Endothelial cell (in vitro differentiated cells): ENCODE results near the gene LAMTOR2. TPM values are rescaled to one million over a fixed set of nuclear protein-coding genes. Genes with fewer than 3 reads are reported as not detected.

Experiments used
- DNase-seq: peaks from one replicate; pipeline ENCODE4 v3.0.0; 2021; ENCODE audit warnings: low spot score
- H3K27ac Mint-ChIP-seq: one replicate; pipeline ENCODE4 v1.8.0; 2021; ENCODE audit warnings: mixed read lengths, inconsistent platforms; ENCODE audit not compliant: unreplicated experiment
- H3K27me3 Mint-ChIP-seq: one replicate; pipeline ENCODE4 v1.8.0; 2021; ENCODE audit warnings: mild to moderate bottlenecking, moderate library complexity, mixed read lengths, inconsistent platforms; ENCODE audit not compliant: unreplicated experiment
- H3K36me3 Mint-ChIP-seq: one replicate; pipeline ENCODE4 v1.8.0; 2021; ENCODE audit warnings: mild to moderate bottlenecking, low read depth, mixed read lengths, inconsistent platforms; ENCODE audit not compliant: unreplicated experiment
- H3K4me1 Mint-ChIP-seq: one replicate; pipeline ENCODE4 v1.8.0; 2021; ENCODE audit warnings: mild to moderate bottlenecking, mixed read lengths, inconsistent platforms; ENCODE audit not compliant: unreplicated experiment
- H3K4me3 Mint-ChIP-seq: one replicate; pipeline ENCODE4 v1.8.0; 2021; ENCODE audit warnings: mild to moderate bottlenecking, mixed read lengths, inconsistent platforms; ENCODE audit not compliant: unreplicated experiment
- H3K9me3 Mint-ChIP-seq: one replicate; pipeline ENCODE4 v1.8.0; 2021; ENCODE audit warnings: mixed read lengths, inconsistent platforms; ENCODE audit not compliant: unreplicated experiment
- total RNA-seq: library from RNA; stranded (reverse); fragmentation: NEBNext Ultra II Directional; extraction: Animal tissue kit (Norgen Biotek cat#: 25700); gene quantifications from one replicate; pipeline ENCODE4 v1.2.1, GENCODE V29; 2021; ENCODE audit not compliant: unreplicated experiment
- TF ChIP-seq, protein P1 (sequence below): fragments of 200-600 bp; sonication (generic); IDR thresholded peaks from one replicate; pipeline ENCODE4 v1.5.0; 2021; ENCODE audit warnings: antibody characterized with exemption; ENCODE audit not compliant: unreplicated experiment

LAMTOR2 gene
- total RNA-seq, 1 donor from 2014 or later = 82.4 TPM

DNA sequence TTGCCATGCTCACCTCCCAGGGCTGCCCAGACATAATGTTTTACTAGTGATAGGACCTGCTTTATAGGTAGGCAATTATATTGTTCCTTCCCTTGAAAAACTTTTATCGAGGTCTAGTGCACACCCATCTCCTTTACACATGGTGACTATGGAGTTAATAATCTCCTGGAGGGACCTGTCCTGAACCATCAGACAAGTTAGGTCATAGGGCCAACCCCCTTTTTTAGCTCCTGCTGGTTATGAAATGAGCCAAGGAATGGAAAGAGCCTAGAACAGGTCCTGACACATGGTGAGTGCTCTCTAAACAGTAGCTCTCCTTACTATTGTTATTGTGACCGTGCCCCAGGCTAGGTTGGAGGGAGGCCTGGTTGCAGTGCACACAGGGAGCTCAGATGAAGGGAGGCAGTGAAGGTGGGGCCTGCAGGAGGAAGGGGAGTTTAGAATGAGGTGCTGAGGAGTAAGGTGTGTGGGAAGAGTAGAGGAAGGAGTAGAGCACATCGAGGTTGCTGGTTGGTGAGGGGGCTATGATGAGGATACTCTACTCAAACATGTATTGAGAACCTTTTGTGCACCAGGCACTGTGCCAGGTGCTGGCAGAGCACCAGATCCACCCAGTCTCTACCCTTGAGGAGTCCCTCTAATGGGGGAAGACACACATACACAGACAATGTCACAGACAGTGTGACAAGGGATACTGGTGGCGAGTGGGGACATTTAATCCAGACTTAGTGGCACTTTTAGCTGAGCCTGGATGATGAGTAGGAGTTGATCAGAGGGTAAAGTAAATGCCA is 45.8 kb downstream of the LAMTOR2 start:
- H3K4me1 Mint-ChIP-seq = peaks cover 72% of the 10 kb centered on the region
- H3K9me3 Mint-ChIP-seq = no peaks in the 10 kb centered on the region
- TF ChIP-seq, protein P1, sequence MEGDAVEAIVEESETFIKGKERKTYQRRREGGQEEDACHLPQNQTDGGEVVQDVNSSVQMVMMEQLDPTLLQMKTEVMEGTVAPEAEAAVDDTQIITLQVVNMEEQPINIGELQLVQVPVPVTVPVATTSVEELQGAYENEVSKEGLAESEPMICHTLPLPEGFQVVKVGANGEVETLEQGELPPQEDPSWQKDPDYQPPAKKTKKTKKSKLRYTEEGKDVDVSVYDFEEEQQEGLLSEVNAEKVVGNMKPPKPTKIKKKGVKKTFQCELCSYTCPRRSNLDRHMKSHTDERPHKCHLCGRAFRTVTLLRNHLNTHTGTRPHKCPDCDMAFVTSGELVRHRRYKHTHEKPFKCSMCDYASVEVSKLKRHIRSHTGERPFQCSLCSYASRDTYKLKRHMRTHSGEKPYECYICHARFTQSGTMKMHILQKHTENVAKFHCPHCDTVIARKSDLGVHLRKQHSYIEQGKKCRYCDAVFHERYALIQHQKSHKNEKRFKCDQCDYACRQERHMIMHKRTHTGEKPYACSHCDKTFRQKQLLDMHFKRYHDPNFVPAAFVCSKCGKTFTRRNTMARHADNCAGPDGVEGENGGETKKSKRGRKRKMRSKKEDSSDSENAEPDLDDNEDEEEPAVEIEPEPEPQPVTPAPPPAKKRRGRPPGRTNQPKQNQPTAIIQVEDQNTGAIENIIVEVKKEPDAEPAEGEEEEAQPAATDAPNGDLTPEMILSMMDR = no peak
- peaks cover 25% of the 10 kb centered on the region for H3K27me3 Mint-ChIP-seq
- H3K4me3 Mint-ChIP-seq = peak overlapping the region; percentile 29
- H3K27ac Mint-ChIP-seq = peak overlapping the region; percentile 72
- peaks cover 37% of the 10 kb centered on the region for H3K36me3 Mint-ChIP-seq
- DNase-seq = no peak

GRCh38 chr1:156101880-156102279 is 47.3 kb downstream of the LAMTOR2 start:
- no peak for DNase-seq
- Mint-ChIP-seq H3K9me3 (no peaks in the 10 kb centered on the region), H3K27ac (peak overlapping the region; percentile 82), H3K4me1 (peaks cover 73% of the 10 kb centered on the region), H3K4me3 (no peak overlapping the region), H3K27me3 (peaks cover 30% of the 10 kb centered on the region), H3K36me3 (peaks cover 25% of the 10 kb centered on the region)
- TF ChIP-seq, protein P1 = no peak

DNA sequence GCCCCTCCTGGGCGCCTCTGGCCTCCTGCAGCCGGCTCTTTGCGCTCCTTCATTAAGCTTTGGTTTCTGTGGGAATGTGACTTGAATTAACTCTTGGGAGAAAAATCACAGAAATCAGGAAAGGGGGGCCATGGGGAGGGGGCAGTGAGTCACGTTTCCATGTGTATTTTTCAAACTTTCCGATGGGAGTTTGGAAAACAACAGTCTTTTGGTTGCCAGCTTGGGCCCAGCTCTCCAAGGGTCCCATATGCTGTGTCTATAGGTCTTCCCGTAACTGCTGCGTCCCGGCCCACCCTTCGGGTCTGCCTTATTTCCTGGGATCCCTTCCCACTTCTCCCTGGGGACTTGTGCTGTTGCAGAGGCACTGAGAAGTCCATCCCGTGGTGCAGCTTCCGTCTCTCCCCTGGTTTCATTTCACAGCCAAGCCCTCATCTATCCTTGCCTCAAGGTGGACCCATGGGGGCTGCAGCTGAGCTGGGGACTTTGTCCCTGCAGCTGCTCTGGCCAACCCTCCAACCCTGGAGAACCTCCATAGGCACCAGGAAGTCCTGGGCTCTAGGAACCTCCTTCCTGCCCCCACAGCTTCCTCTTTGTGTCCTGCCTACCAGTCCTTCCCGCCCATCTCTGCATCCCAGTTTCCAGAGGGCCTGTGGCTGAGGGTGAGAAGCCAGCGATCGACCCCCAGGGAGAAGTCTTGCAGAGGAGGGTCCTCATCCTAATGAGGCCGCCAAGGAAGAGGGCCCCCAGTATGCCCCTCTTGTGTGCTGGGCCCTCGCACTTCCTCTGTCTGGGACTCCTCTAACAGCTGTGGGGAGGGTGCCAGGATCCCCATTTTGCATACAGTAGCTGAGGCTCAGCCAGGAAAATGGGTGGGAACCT is 48.3 kb downstream of the LAMTOR2 start:
- Mint-ChIP-seq H3K36me3 (peaks cover 20% of the 10 kb centered on the region), H3K4me1 (peaks cover 70% of the 10 kb centered on the region), H3K27ac (peak overlapping the region; percentile 91), H3K9me3 (no peaks in the 10 kb centered on the region), H3K27me3 (peaks cover 32% of the 10 kb centered on the region), H3K4me3 (peak overlapping the region; percentile 58)
- no peak for DNase-seq
- TF ChIP-seq, protein P1 = no peak

GRCh38 chr1:156103521-156103947 is 49.0 kb downstream of the LAMTOR2 start:
- H3K27ac Mint-ChIP-seq = peak overlapping the region; percentile 98
- peaks cover 63% of the 10 kb centered on the region for H3K4me1 Mint-ChIP-seq
- H3K4me3 Mint-ChIP-seq = no peak overlapping the region
- H3K36me3 Mint-ChIP-seq = peaks cover 13% of the 10 kb centered on the region
- no peak for DNase-seq
- TF ChIP-seq, protein P1 = no peak
- no peaks in the 10 kb centered on the region for H3K9me3 Mint-ChIP-seq
- H3K27me3 Mint-ChIP-seq = peaks cover 27% of the 10 kb centered on the region
